Tibial nerve (tissue), 4 donors: ENCODE measurements around the gene ERMARD. TPM values are rescaled to one million over a fixed set of nuclear protein-coding genes. Genes with fewer than 3 reads are reported as not detected.

Experiments used
- DNase-seq, 2 donors: peaks; one replicate each; pipeline ENCODE4 v3.0.0-alpha.2; 2019; ENCODE audit warnings: low spot score in 2 of 2
- H3K27ac ChIP-seq, 4 donors: fragments of 200-600 bp; sonication (generic) in 3 of 4; one replicate each; pipeline ENCODE4 v1.5.1; 2017 to 2019; ENCODE audit warnings: mild to moderate bottlenecking in 1 of 4
- H3K27me3 ChIP-seq, 2 donors: fragments of 200-600 bp; sonication (generic) in 1 of 2; one replicate each; pipeline versions ENCODE4 v1.5.1 to v1.6.0; 2017 to 2019
- H3K36me3 ChIP-seq, 3 donors: fragments of 200-600 bp; sonication (generic); one replicate each; pipeline ENCODE4 v1.5.1; 2018 to 2019
- H3K4me1 ChIP-seq, 4 donors: fragments of 200-600 bp; sonication (generic) in 3 of 4; one replicate each; pipeline ENCODE4 v1.5.1; 2017 to 2019
- H3K4me3 ChIP-seq, 4 donors: fragments of 200-600 bp; sonication (generic) in 3 of 4; one replicate each; pipeline ENCODE4 v1.5.1; 2017 to 2019; ENCODE audit warnings: mild to moderate bottlenecking in 1 of 4, moderate library complexity in 1 of 4
- H3K9me3 ChIP-seq, 4 donors: fragments of 200-600 bp; sonication (generic) in 3 of 4; one replicate each; pipeline ENCODE4 v1.5.1; 2017 to 2019
- EP300 ChIP-seq, 2 donors: sonication (generic); formaldehyde crosslinking; IDR thresholded peaks; one replicate each; pipeline ENCODE4 v1.6.1; 2017; ENCODE audit warnings: antibody characterized with exemption in 2 of 2, mild to moderate bottlenecking in 1 of 2
- POLR2A ChIP-seq, 2 donors: fragments of 450-650 bp; IDR thresholded peaks; one replicate each; pipeline ENCODE4 v1.6.1; 2017; ENCODE audit warnings: antibody characterized with exemption in 2 of 2, mild to moderate bottlenecking in 2 of 2, moderate library complexity in 2 of 2
- WGBS, 2 donors: methylation state at CpG; one replicate each; pipeline ENCODE4 v1.1.5; 2018; 5-methylcytosine and 5-hydroxymethylcytosine counted together
- total RNA-seq, 4 donors: library from RNA; depleted of rRNA; stranded (reverse); fragments of >200 nt; gene quantifications; one replicate each; pipeline ENCODE4 v1.1.0, GENCODE V29; 2016
- TF ChIP-seq, protein P1 (sequence below), 5 experiments: fragments of 200-600 bp in 3 of 5; fragments of 450-650 bp in 2 of 5; sonication (generic) in 3 of 5; IDR thresholded peaks; one replicate each; pipeline ENCODE4 v1.5.1; 2016 to 2019; ENCODE audit warnings: antibody characterized with exemption in 5 of 5, mild to moderate bottlenecking in 3 of 5, moderate library complexity in 2 of 5

ERMARD gene
- total RNA-seq, 4 donors from 2014 or later = 27.4 to 58.3 (median 41.6) TPM

DNA sequence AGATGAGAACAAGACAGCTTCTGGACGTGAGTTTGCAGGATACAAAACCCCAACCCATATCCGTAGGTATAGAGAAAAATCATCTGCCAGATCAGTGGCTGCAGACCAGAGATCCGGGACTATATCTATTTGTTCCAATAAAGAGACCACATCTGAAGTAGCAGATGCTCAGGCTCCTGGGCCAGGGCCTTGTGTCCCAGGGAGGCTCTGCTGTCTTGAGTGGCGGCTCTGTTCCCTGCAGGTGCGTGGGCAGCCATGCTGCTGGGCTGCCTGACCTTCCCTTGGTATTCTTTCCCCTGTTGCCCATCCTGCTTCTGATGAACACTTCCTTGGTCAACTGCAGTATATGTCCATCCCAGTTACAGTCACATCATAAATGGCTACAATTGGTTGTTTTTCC, 34.9 kb downstream of the ERMARD start:
- Histone ChIP-seq H3K4me1 (peaks cover 0 to 18% (median 6%) of the 10 kb centered on the region in 4 donors), H3K36me3 (peaks cover 0 to 35% (median 0%) of the 10 kb centered on the region in 3 donors), H3K9me3 (no peaks in the 10 kb centered on the region), H3K27ac (no peak overlapping the region), H3K27me3 (no peaks in the 10 kb centered on the region), H3K4me3 (no peak overlapping the region)
- TF ChIP-seq, protein P1, sequence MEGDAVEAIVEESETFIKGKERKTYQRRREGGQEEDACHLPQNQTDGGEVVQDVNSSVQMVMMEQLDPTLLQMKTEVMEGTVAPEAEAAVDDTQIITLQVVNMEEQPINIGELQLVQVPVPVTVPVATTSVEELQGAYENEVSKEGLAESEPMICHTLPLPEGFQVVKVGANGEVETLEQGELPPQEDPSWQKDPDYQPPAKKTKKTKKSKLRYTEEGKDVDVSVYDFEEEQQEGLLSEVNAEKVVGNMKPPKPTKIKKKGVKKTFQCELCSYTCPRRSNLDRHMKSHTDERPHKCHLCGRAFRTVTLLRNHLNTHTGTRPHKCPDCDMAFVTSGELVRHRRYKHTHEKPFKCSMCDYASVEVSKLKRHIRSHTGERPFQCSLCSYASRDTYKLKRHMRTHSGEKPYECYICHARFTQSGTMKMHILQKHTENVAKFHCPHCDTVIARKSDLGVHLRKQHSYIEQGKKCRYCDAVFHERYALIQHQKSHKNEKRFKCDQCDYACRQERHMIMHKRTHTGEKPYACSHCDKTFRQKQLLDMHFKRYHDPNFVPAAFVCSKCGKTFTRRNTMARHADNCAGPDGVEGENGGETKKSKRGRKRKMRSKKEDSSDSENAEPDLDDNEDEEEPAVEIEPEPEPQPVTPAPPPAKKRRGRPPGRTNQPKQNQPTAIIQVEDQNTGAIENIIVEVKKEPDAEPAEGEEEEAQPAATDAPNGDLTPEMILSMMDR (IDR thresholded peaks at IDR 0.05) = no peak
- TF ChIP-seq POLR2A (IDR thresholded peaks at IDR 0.05) (no peak), EP300 (IDR thresholded peaks at IDR 0.05) (no peak)
- WGBS, 2 donors = 71 to 75% methylated on average over 5 of the region's 5 CpGs
- DNase-seq = no peak

DNA sequence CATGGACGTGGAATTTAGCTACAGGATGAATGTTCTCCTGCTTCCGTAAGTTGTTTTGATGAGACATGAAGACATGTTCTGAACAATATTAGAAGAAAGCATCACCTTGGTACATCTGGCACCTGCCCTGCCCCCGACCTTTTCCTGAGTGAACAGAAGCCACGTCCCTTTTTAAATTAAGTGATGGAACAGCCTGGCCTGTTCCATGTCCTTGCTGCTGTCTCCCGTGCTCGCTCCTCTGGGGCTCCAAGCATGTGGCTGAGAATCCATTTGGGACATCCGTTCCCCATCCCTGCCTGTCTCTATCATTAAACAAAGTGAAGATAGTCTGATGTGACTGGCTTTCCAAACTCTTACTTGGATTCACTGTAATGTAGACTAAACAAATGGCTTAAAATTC, 36.4 kb downstream of the ERMARD start:
- no peaks in the 10 kb centered on the region for H3K9me3 ChIP-seq
- WGBS, 2 donors = 82 to 86% methylated on average over 7 of the region's 7 CpGs
- H3K4me1 ChIP-seq = peaks cover 0 to 18% (median 6%) of the 10 kb centered on the region in 4 donors
- H3K4me3 ChIP-seq = no peak overlapping the region
- H3K27me3 ChIP-seq = no peaks in the 10 kb centered on the region
- H3K27ac ChIP-seq = no peak overlapping the region
- TF ChIP-seq EP300 (IDR thresholded peaks at IDR 0.05) = no peak
- no peak for TF ChIP-seq POLR2A (IDR thresholded peaks at IDR 0.05)
- TF ChIP-seq, protein P1 (IDR thresholded peaks at IDR 0.05) = no peak
- DNase-seq = no peak
- peaks cover 0 to 24% (median 0%) of the 10 kb centered on the region in 3 donors for H3K36me3 ChIP-seq

DNA sequence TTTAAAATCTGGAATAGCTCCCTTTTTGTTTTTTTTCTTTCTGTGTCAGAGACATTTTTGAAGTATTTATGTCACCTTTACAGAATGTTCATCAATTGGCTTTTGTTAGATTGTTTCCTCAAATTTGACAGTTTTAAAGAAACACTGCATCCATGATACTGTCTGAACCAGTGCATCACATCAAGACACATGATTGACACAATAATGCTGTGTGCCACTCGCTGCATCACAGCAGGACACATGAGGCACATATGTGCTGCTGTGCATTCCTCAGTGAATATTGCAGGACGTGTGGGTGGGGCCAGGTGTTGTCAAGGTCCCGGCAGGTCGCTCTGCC, 37.4 kb downstream of the ERMARD start:
- 77% methylated on average over 4 of the region's 4 CpGs for WGBS, 2 donors
- DNase-seq = no peak
- Histone ChIP-seq H3K4me3 (no peak overlapping the region), H3K27ac (no peak overlapping the region), H3K27me3 (no peaks in the 10 kb centered on the region), H3K36me3 (peaks cover 0 to 14% (median 0%) of the 10 kb centered on the region in 3 donors), H3K4me1 (peaks cover 0 to 18% (median 6%) of the 10 kb centered on the region in 4 donors), H3K9me3 (no peaks in the 10 kb centered on the region)
- TF ChIP-seq EP300 (IDR thresholded peaks at IDR 0.05) (no peak), POLR2A (IDR thresholded peaks at IDR 0.05) (no peak)
- TF ChIP-seq, protein P1 (IDR thresholded peaks at IDR 0.05) = no peak

DNA sequence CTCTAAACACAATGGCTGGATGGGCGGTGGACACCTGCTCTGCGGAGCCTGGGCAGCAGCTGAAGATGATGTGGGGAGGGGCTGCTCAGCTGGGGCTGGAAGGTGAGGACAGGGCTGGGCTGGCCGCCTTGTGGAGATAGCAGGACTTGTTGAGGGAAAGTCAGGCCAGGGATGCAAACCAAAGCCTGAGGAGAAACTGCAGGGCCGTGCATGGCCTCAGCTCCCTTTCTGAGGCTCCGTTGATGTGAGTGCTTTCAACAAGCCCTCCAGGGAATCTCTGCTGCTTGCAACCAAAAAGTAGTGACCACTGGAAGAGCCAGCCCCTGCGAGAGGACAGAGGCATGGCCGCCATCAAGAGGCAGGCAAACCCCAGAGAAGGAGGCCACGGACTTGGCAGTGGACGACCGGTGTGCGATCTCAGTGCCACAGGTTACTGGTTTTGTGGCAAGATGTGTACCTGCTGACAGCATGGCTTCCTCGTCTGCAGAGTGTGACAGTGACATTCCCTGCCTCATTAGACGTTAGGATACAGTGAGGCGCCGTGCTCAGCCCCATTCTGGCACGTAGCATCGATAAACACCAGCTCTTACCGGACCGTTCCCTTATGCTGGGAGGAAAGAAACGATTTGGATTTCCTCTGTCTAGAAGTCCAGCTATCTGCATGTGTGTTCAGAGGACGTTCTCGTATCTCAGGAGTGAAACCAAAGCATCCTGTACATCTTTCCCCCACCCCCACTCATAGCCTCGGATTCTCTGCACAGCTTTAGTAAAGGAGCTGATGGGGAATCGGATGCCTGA, 37.9 kb downstream of the ERMARD start:
- WGBS, 2 donors = 66 to 67% methylated on average over 22 to 24 of the region's 24 CpGs
- Histone ChIP-seq H3K9me3 (no peaks in the 10 kb centered on the region), H3K27me3 (no peaks in the 10 kb centered on the region), H3K4me3 (peak overlapping the region in 3 of 4 donors; percentile 48 to 79 (median 52)), H3K36me3 (peaks cover 0 to 9% (median 0%) of the 10 kb centered on the region in 3 donors), H3K4me1 (peaks cover 0 to 18% (median 6%) of the 10 kb centered on the region in 4 donors), H3K27ac (peak overlapping the region in 1 of 4 donors; percentile 77)
- DNase-seq = no peak
- TF ChIP-seq EP300 (IDR thresholded peaks at IDR 0.05) (no peak), POLR2A (IDR thresholded peaks at IDR 0.05) (no peak)
- TF ChIP-seq, protein P1 (IDR thresholded peaks at IDR 0.05) = no peak
